B cell (primary cell): ENCODE results near the gene DCLK1.

Source experiments
- EZH2 ChIP-seq: IDR thresholded peaks from 2 replicates; pipeline ENCODE4 v1.6.1; 2012; ENCODE audit warnings: borderline replicate concordance, low read depth, mild to moderate bottlenecking, moderate library complexity, low read length; ENCODE audit not compliant: insufficient read depth, poor library complexity, severe bottlenecking
- TF ChIP-seq, protein P1 (sequence below): fragments of 200-600 bp; IDR thresholded peaks from one replicate; pipeline ENCODE4 v1.8.0; 2022; ENCODE audit warnings: antibody characterized with exemption, mild to moderate bottlenecking

DNA sequence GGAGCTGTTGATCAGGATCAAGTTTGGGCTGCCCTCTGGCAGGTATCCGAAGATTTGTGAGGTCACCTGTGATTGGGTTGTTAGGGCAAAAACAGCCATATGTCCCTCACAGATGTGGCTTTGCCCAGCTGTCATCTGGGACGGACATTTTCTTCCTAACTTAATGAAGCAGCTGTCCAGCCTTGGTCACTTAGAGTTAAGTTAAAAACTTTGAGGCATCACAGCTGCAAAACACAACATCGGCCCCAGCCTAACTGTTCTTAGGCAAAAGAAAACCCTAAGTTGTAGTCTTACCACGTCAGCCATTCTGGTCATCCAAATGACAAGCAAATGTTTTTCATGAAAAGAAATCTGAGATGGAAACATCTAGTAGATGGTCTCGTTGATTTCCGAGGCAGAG lies 318.4 kb downstream of the DCLK1 start:
- TF ChIP-seq, protein P1, sequence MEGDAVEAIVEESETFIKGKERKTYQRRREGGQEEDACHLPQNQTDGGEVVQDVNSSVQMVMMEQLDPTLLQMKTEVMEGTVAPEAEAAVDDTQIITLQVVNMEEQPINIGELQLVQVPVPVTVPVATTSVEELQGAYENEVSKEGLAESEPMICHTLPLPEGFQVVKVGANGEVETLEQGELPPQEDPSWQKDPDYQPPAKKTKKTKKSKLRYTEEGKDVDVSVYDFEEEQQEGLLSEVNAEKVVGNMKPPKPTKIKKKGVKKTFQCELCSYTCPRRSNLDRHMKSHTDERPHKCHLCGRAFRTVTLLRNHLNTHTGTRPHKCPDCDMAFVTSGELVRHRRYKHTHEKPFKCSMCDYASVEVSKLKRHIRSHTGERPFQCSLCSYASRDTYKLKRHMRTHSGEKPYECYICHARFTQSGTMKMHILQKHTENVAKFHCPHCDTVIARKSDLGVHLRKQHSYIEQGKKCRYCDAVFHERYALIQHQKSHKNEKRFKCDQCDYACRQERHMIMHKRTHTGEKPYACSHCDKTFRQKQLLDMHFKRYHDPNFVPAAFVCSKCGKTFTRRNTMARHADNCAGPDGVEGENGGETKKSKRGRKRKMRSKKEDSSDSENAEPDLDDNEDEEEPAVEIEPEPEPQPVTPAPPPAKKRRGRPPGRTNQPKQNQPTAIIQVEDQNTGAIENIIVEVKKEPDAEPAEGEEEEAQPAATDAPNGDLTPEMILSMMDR = no peak
- no peak for TF ChIP-seq EZH2
